IPS-20b (cell line): ENCODE results near the gene UBE3A.
A peak's percentile ranks its signal among the peaks of the same experiment; 100 is the strongest.

Experiments used
- H3K27ac ChIP-seq: one replicate; pipeline ENCODE4 v1.5.1; 2013; ENCODE audit warnings: low read length
- H3K27me3 ChIP-seq: 2 replicates; pipeline ENCODE4 v1.6.1; 2013; ENCODE audit warnings: mild to moderate bottlenecking, low read length, inconsistent platforms; ENCODE audit not compliant: insufficient read depth
- H3K36me3 ChIP-seq: 2 replicates; pipeline ENCODE4 v1.6.1; 2013; ENCODE audit warnings: low read depth, mild to moderate bottlenecking, inconsistent platforms, low read length, moderate library complexity; ENCODE audit not compliant: insufficient read depth
- H3K4me1 ChIP-seq: 2 replicates; pipeline ENCODE4 v1.6.1; 2013; ENCODE audit warnings: mild to moderate bottlenecking, control low read depth, inconsistent platforms, low read length, moderate library complexity; ENCODE audit not compliant: insufficient read depth
- H3K4me3 ChIP-seq: 2 replicates; pipeline ENCODE4 v1.5.1; 2013; ENCODE audit warnings: mild to moderate bottlenecking, low read length, inconsistent platforms
- H3K9ac ChIP-seq: 2 replicates; pipeline ENCODE4 v1.6.1; 2013; ENCODE audit warnings: low read depth, mild to moderate bottlenecking, inconsistent platforms, low read length, moderate library complexity
- H3K9me3 ChIP-seq: 2 replicates; pipeline ENCODE4 v1.6.1; 2013; ENCODE audit warnings: mild to moderate bottlenecking, low read depth, low read length, inconsistent platforms; ENCODE audit not compliant: insufficient read depth

UBE3A gene

GRCh38 chr15:25436707-25437106, 2.1 kb downstream of the UBE3A start:
- Histone ChIP-seq H3K4me3 (peak overlapping the region; percentile 92), H3K27ac (no peak overlapping the region), H3K27me3 (no peaks in the 10 kb centered on the region), H3K9ac (peak overlapping the region; percentile 85; the same call in 1 of the 2 replicates), H3K4me1 (no peaks in the 10 kb centered on the region; the same call in 1 of the 2 replicates), H3K36me3 (no peaks in the 10 kb centered on the region), H3K9me3 (no peaks in the 10 kb centered on the region)

GRCh38 chr15:25435474-25436243, 3.2 kb downstream of the UBE3A start:
- peak overlapping the region; percentile 92; the same call in 1 of the 2 replicates for H3K4me3 ChIP-seq

GRCh38 chr15:25433118-25433865, 5.5 kb downstream of the UBE3A start:
- Histone ChIP-seq H3K27me3 (no peaks in the 10 kb centered on the region), H3K9ac (no peak overlapping the region), H3K9me3 (no peaks in the 10 kb centered on the region), H3K4me1 (peaks cover 7% of the 10 kb centered on the region; the same call in 1 of the 2 replicates), H3K36me3 (no peaks in the 10 kb centered on the region), H3K4me3 (no peak overlapping the region), H3K27ac (no peak overlapping the region)

More at GRCh38 chr15:25435474-25436243, 3.2 kb downstream of the UBE3A start:
- Histone ChIP-seq H3K27me3 (no peaks in the 10 kb centered on the region), H3K9ac (no peak overlapping the region), H3K9me3 (no peaks in the 10 kb centered on the region), H3K36me3 (no peaks in the 10 kb centered on the region), H3K4me1 (peaks cover 5% of the 10 kb centered on the region; the same call in 1 of the 2 replicates), H3K27ac (no peak overlapping the region)

- Histone ChIP-seq H3K4me1 (peaks cover 11% of the 10 kb centered on the region; the same call in 1 of the 2 replicates), H3K9me3 (no peaks in the 10 kb centered on the region), H3K27me3 (no peaks in the 10 kb centered on the region), H3K27ac (no peak overlapping the region), H3K9ac (no peak overlapping the region), H3K36me3 (no peaks in the 10 kb centered on the region), H3K4me3 (no peak overlapping the region)
These were observed 6.8 kb downstream of the UBE3A start for GRCh38 chr15:25431836-25432561.

GRCh38 chr15:25427861-25428260, 11.0 kb downstream of the UBE3A start:
- Histone ChIP-seq H3K27me3 (no peaks in the 10 kb centered on the region), H3K9ac (no peak overlapping the region), H3K4me3 (no peak overlapping the region), H3K9me3 (no peaks in the 10 kb centered on the region), H3K36me3 (no peaks in the 10 kb centered on the region), H3K27ac (no peak overlapping the region), H3K4me1 (peaks cover 15% of the 10 kb centered on the region; the same call in 1 of the 2 replicates)

- no peak overlapping the region for H3K9ac ChIP-seq
- H3K4me3 ChIP-seq: no peak overlapping the region
- no peaks in the 10 kb centered on the region for H3K27me3 ChIP-seq
- H3K4me1 ChIP-seq: peaks cover 15% of the 10 kb centered on the region; the same call in 1 of the 2 replicates
- H3K27ac ChIP-seq: no peak overlapping the region
- no peaks in the 10 kb centered on the region for H3K36me3 ChIP-seq
- no peaks in the 10 kb centered on the region for H3K9me3 ChIP-seq
These were observed 11.8 kb downstream of the UBE3A start for GRCh38 chr15:25426896-25427610.

GRCh38 chr15:25424073-25424472, 14.8 kb downstream of the UBE3A start:
- H3K9ac ChIP-seq: no peak overlapping the region
- no peak overlapping the region for H3K4me3 ChIP-seq
- no peak overlapping the region for H3K27ac ChIP-seq
- H3K27me3 ChIP-seq: no peaks in the 10 kb centered on the region
- H3K4me1 ChIP-seq: peaks cover 9% of the 10 kb centered on the region; the same call in 1 of the 2 replicates
- H3K9me3 ChIP-seq: no peaks in the 10 kb centered on the region
- no peaks in the 10 kb centered on the region for H3K36me3 ChIP-seq

GRCh38 chr15:25422021-25422420, 16.8 kb downstream of the UBE3A start:
- H3K27ac ChIP-seq: no peak overlapping the region

GRCh38 chr15:25418202-25418601, 20.6 kb downstream of the UBE3A start:
- no peaks in the 10 kb centered on the region for H3K27me3 ChIP-seq
- H3K9me3 ChIP-seq: no peaks in the 10 kb centered on the region
- H3K4me3 ChIP-seq: no peak overlapping the region
- H3K27ac ChIP-seq: no peak overlapping the region
- peaks cover 13% of the 10 kb centered on the region; the same call in 1 of the 2 replicates for H3K4me1 ChIP-seq
- H3K36me3 ChIP-seq: no peaks in the 10 kb centered on the region
- H3K9ac ChIP-seq: no peak overlapping the region

More at GRCh38 chr15:25422021-25422420, 16.8 kb downstream of the UBE3A start:
- H3K27me3 ChIP-seq: no peaks in the 10 kb centered on the region
- H3K9me3 ChIP-seq: no peaks in the 10 kb centered on the region
- no peak overlapping the region for H3K9ac ChIP-seq
- peaks cover 9% of the 10 kb centered on the region; the same call in 1 of the 2 replicates for H3K4me1 ChIP-seq
- no peaks in the 10 kb centered on the region for H3K36me3 ChIP-seq
- no peak overlapping the region for H3K4me3 ChIP-seq

GRCh38 chr15:25417604-25418003, 21.2 kb downstream of the UBE3A start:
- H3K27me3 ChIP-seq: no peaks in the 10 kb centered on the region
- H3K36me3 ChIP-seq: no peaks in the 10 kb centered on the region
- H3K27ac ChIP-seq: no peak overlapping the region
- no peak overlapping the region for H3K4me3 ChIP-seq
- peaks cover 13% of the 10 kb centered on the region; the same call in 1 of the 2 replicates for H3K4me1 ChIP-seq
- no peak overlapping the region for H3K9ac ChIP-seq
- H3K9me3 ChIP-seq: no peaks in the 10 kb centered on the region

- H3K9ac ChIP-seq: peak overlapping the region; percentile 22
- H3K9me3 ChIP-seq: no peaks in the 10 kb centered on the region
- no peak overlapping the region for H3K27ac ChIP-seq
- no peak overlapping the region for H3K4me3 ChIP-seq
- H3K4me1 ChIP-seq: peaks cover 13% of the 10 kb centered on the region; the same call in 1 of the 2 replicates
- no peaks in the 10 kb centered on the region for H3K27me3 ChIP-seq
- no peaks in the 10 kb centered on the region for H3K36me3 ChIP-seq
These were observed 22.1 kb downstream of the UBE3A start for GRCh38 chr15:25416693-25417092.
